A549 treated with Mapracorat at 1 μM for 4 hours (cell line): Measurements from ENCODE around the gene GNAS. TPM values are rescaled to one million over a fixed set of nuclear protein-coding genes. Genes with fewer than 3 reads are reported as not detected.

Experiments used
- total RNA-seq: library from RNA; stranded (reverse); fragments of 200-300 nt; extraction: Qiagen RNA extraction; gene quantifications from 5 replicates; pipeline ENCODE4 v1.2.3, GENCODE V29; 2022

The GNAS gene
- total RNA-seq, result 667 to 746 TPM (median 723 TPM) in 5 replicates

DNA sequence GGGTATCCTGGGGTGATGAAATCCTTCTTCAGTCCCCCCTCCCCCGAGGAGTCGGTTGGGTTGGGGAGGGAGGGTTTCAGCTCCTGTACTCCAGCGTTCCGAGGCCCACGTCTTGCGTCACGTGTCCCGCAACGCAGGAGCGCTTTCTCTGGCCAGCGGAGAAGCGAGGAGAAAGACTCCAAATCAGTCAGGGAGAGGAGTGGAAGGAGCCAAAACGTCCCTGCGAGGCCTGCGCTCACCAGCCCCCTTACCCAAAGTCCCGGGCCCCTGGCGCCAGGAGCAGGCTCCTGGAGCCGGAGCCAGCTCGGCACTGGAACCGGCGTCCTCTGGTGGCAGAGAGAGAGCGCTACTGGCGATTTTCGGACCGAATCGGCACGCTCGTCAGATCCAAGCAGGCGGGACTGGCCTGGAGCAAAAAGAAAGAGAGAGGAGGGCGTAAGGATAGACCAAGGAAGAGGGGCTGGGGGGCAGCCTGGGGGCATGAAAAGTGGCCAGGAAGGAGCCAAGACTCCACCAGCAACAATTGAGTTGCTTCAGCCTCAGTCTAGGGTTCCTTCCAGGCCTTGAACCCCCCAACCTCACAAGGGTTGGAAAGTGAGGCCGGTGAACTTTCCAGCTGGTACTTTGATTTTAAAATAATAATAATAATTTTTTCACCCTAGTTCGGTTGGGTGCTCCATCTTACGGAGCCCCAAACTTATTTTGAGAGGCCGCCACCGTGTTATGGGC, at the start of gene GNAS:
Gene GNAS (plus strand): TSS at position 174 of the 729 bp plus-strand sequence.

DNA sequence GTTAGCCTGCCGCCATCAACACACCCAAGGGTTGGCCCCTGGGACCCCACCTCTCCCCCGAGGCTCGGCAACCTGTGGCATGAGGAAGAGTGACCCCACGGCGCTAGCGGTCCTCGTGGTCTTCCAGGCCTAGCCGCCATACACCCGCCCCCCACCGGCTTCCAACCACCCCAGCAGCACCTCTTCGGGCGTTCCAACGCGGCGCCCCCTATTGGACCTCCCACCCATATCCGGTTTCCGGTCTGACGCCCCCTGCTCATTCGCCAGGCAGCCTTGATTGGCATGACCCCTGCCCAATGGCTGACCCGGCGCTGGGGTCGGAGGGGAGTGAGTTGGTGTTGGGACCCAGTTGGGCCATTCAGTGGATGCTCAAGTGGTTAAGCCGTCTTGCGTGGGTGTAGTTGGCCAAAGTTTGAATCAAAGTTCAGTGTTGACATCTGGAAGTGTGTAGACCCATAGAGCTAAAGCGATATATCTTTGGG, 1.8 kb upstream of the GNAS start, which contains the start of gene GNAS-AS1:
Gene GNAS-AS1 (minus strand): TSS at position 210 of the 482 bp plus-strand sequence.

Other genes with a start within 250 kb of the GNAS start
- gene STX16, start 201.4 kb upstream of the GNAS start, total RNA-seq, result 28.5 to 35.9 TPM (median 29.4 TPM) in 5 replicates
- 27.3 to 42.3 TPM (median 34.2 TPM) in 5 replicates for gene NPEPL1, start 159.9 kb upstream of the GNAS start, total RNA-seq
- gene GNAS-AS1, start 1.8 kb upstream of the GNAS start, total RNA-seq, result not detected in 5 replicates
- gene NELFCD, start 128.5 kb downstream of the GNAS start, total RNA-seq, result 42.4 to 47.3 TPM (median 45.1 TPM) in 5 replicates
- gene CTSZ, start 154.5 kb downstream of the GNAS start, total RNA-seq, result 162 to 194 TPM (median 187 TPM) in 5 replicates
- gene TUBB1, start 166.7 kb downstream of the GNAS start, total RNA-seq, result not detected in 5 replicates
- gene ATP5F1E, start 179.6 kb downstream of the GNAS start, total RNA-seq, result 91.9 to 130 TPM (median 98.1 TPM) in 5 replicates
- gene PRELID3B, start 190.1 kb downstream of the GNAS start, total RNA-seq, result 52.2 to 67.4 TPM (median 59.0 TPM) in 5 replicates